ENCODE results near the gene CNTNAP2.

The CNTNAP2 gene

GRCh38 chr7:146548816-146549215, 432.2 kb downstream of the CNTNAP2 start:
- no peak for DNase-seq
- Histone ChIP-seq H2BK5ac (ENCODE audit: low read depth, low read length, poor library complexity) (no peak overlapping the region), H3K79me2 (ENCODE audit: control insufficient read depth, insufficient read depth, low read length, poor library complexity) (no peaks in the 10 kb centered on the region), H3K27me3 (ENCODE audit: insufficient read depth, low read length) (no peaks in the 10 kb centered on the region), H3K14ac (ENCODE audit: low read length) (no peak overlapping the region), H3K4me2 (ENCODE audit: low read length) (no peak overlapping the region), H4K8ac (ENCODE audit: low read depth, low read length) (no peak overlapping the region), H3K18ac (ENCODE audit: low read length) (no peak overlapping the region), H2AK5ac (ENCODE audit: low read length) (no peak overlapping the region), H3K4ac (ENCODE audit: low read depth, low read length) (no peak overlapping the region), H3K79me1 (ENCODE audit: low read length) (no peaks in the 10 kb centered on the region), H4K91ac (ENCODE audit: low read depth, low read length) (no peak overlapping the region), H3K27ac (ENCODE audit: low read depth, low read length) (no peak overlapping the region), H3K9me3 (ENCODE audit: insufficient read depth, low read depth, low read length) (no peaks in the 10 kb centered on the region), H2BK120ac (ENCODE audit: insufficient read depth, low read length, poor library complexity) (no peak overlapping the region), H2BK12ac (ENCODE audit: low read length) (no peak overlapping the region), H3K23ac (ENCODE audit: low read length) (no peak overlapping the region), H4K12ac (ENCODE audit: low read depth, low read length) (no peak overlapping the region), H3K4me1 (ENCODE audit: control insufficient read depth in 1 of 2, insufficient read depth in 2 of 2, low read length in 2 of 2) (no peaks in the 10 kb centered on the region), H3K36me3 (ENCODE audit: control insufficient read depth in 1 of 2, insufficient read depth in 2 of 2, low read length in 2 of 2) (no peaks in the 10 kb centered on the region), H2AFZ (ENCODE audit: insufficient read depth, low read length, poor library complexity) (no peak overlapping the region), H3K9ac (ENCODE audit: low read length) (no peak overlapping the region), H3K4me3 (ENCODE audit: low read depth, low read length) (no peak overlapping the region)
- WGBS (ENCODE audit: extremely low coverage, insufficient coverage, insufficient read length) = no CpG with 5 or more reads among the region's 1 CpG

GRCh38 chr7:146554556-146554955, 438.0 kb downstream of the CNTNAP2 start:
- H3K79me2 ChIP-seq (ENCODE audit: control insufficient read depth, insufficient read depth, low read length, poor library complexity) = no peaks in the 10 kb centered on the region
- WGBS (ENCODE audit: extremely low coverage, insufficient coverage, insufficient read length) = no CpG with 5 or more reads among the region's 6 CpGs
- no peak overlapping the region for H3K4me2 ChIP-seq (ENCODE audit: low read length)

GRCh38 chr7:146557971-146558469, 441.4 kb downstream of the CNTNAP2 start:
- no peaks in the 10 kb centered on the region for H3K79me1 ChIP-seq (ENCODE audit: low read length)
- H3K79me2 ChIP-seq (ENCODE audit: control insufficient read depth, insufficient read depth, low read length, poor library complexity) = no peaks in the 10 kb centered on the region
- no peaks in the 10 kb centered on the region for H3K4me1 ChIP-seq (ENCODE audit: control insufficient read depth in 1 of 2, insufficient read depth in 2 of 2, low read length in 2 of 2)
- WGBS (ENCODE audit: extremely low coverage, insufficient coverage, insufficient read length) = no CpG with 5 or more reads among the region's 4 CpGs
- H3K4me3 ChIP-seq (ENCODE audit: low read depth, low read length) = no peak overlapping the region
- no peak overlapping the region for H3K9ac ChIP-seq (ENCODE audit: low read length)
- no peak overlapping the region for H3K4ac ChIP-seq (ENCODE audit: low read depth, low read length)
- H2AFZ ChIP-seq (ENCODE audit: insufficient read depth, low read length, poor library complexity) = no peak overlapping the region
- no peaks in the 10 kb centered on the region for H3K9me3 ChIP-seq (ENCODE audit: insufficient read depth, low read depth, low read length)
- H4K8ac ChIP-seq (ENCODE audit: low read depth, low read length) = no peak overlapping the region
- H2BK120ac ChIP-seq (ENCODE audit: insufficient read depth, low read length, poor library complexity) = no peak overlapping the region
- no peaks in the 10 kb centered on the region for H3K27me3 ChIP-seq (ENCODE audit: insufficient read depth, low read length)
- H4K12ac ChIP-seq (ENCODE audit: low read depth, low read length) = no peak overlapping the region
- H2BK5ac ChIP-seq (ENCODE audit: low read depth, low read length, poor library complexity) = no peak overlapping the region
- H3K23ac ChIP-seq (ENCODE audit: low read length) = no peak overlapping the region
- no peak overlapping the region for H3K18ac ChIP-seq (ENCODE audit: low read length)
- H2BK12ac ChIP-seq (ENCODE audit: low read length) = no peak overlapping the region
- no peak overlapping the region for H4K91ac ChIP-seq (ENCODE audit: low read depth, low read length)
- H3K36me3 ChIP-seq (ENCODE audit: control insufficient read depth in 1 of 2, insufficient read depth in 2 of 2, low read length in 2 of 2) = no peaks in the 10 kb centered on the region
- H2AK5ac ChIP-seq (ENCODE audit: low read length) = no peak overlapping the region
- H3K14ac ChIP-seq (ENCODE audit: low read length) = no peak overlapping the region
- DNase-seq = no peak
- H3K4me2 ChIP-seq (ENCODE audit: low read length) = no peak overlapping the region
- no peak overlapping the region for H3K27ac ChIP-seq (ENCODE audit: low read depth, low read length)

More at GRCh38 chr7:146554556-146554955, 438.0 kb downstream of the CNTNAP2 start:
- H3K27ac ChIP-seq (ENCODE audit: low read depth, low read length) = no peak overlapping the region
- H2BK120ac ChIP-seq (ENCODE audit: insufficient read depth, low read length, poor library complexity) = no peak overlapping the region
- H4K8ac ChIP-seq (ENCODE audit: low read depth, low read length) = no peak overlapping the region
- no peak overlapping the region for H4K12ac ChIP-seq (ENCODE audit: low read depth, low read length)
- H3K36me3 ChIP-seq (ENCODE audit: control insufficient read depth in 1 of 2, insufficient read depth in 2 of 2, low read length in 2 of 2) = no peaks in the 10 kb centered on the region
- no peak overlapping the region for H2AFZ ChIP-seq (ENCODE audit: insufficient read depth, low read length, poor library complexity)
- no peak overlapping the region for H3K9ac ChIP-seq (ENCODE audit: low read length)
- no peak overlapping the region for H2BK12ac ChIP-seq (ENCODE audit: low read length)
- H3K18ac ChIP-seq (ENCODE audit: low read length) = no peak overlapping the region
- no peak overlapping the region for H3K23ac ChIP-seq (ENCODE audit: low read length)
- no peak overlapping the region for H3K14ac ChIP-seq (ENCODE audit: low read length)
- no peak overlapping the region for H2AK5ac ChIP-seq (ENCODE audit: low read length)
- no peaks in the 10 kb centered on the region for H3K9me3 ChIP-seq (ENCODE audit: insufficient read depth, low read depth, low read length)
- H3K4me3 ChIP-seq (ENCODE audit: low read depth, low read length) = no peak overlapping the region
- no peak overlapping the region for H4K91ac ChIP-seq (ENCODE audit: low read depth, low read length)
- no peak overlapping the region for H3K4ac ChIP-seq (ENCODE audit: low read depth, low read length)
- no peaks in the 10 kb centered on the region for H3K79me1 ChIP-seq (ENCODE audit: low read length)
- DNase-seq = no peak
- no peaks in the 10 kb centered on the region for H3K4me1 ChIP-seq (ENCODE audit: control insufficient read depth in 1 of 2, insufficient read depth in 2 of 2, low read length in 2 of 2)
- no peaks in the 10 kb centered on the region for H3K27me3 ChIP-seq (ENCODE audit: insufficient read depth, low read length)
- no peak overlapping the region for H2BK5ac ChIP-seq (ENCODE audit: low read depth, low read length, poor library complexity)

GRCh38 chr7:146565872-146566271, 449.3 kb downstream of the CNTNAP2 start:
- WGBS (ENCODE audit: extremely low coverage, insufficient coverage, insufficient read length) = no CpG with 5 or more reads among the region's 3 CpGs

More at GRCh38 chr7:146565872-146566271, 449.3 kb downstream of the CNTNAP2 start:
- no peaks in the 10 kb centered on the region for H3K36me3 ChIP-seq (ENCODE audit: control insufficient read depth in 1 of 2, insufficient read depth in 2 of 2, low read length in 2 of 2)
- H3K23ac ChIP-seq (ENCODE audit: low read length) = no peak overlapping the region
- H2AFZ ChIP-seq (ENCODE audit: insufficient read depth, low read length, poor library complexity) = no peak overlapping the region
- H3K79me1 ChIP-seq (ENCODE audit: low read length) = no peaks in the 10 kb centered on the region
- no peak overlapping the region for H3K4ac ChIP-seq (ENCODE audit: low read depth, low read length)
- no peak overlapping the region for H3K4me2 ChIP-seq (ENCODE audit: low read length)
- no peak overlapping the region for H2BK120ac ChIP-seq (ENCODE audit: insufficient read depth, low read length, poor library complexity)
- no peak overlapping the region for H4K91ac ChIP-seq (ENCODE audit: low read depth, low read length)
- no peak overlapping the region for H3K9ac ChIP-seq (ENCODE audit: low read length)
- H3K27me3 ChIP-seq (ENCODE audit: insufficient read depth, low read length) = no peaks in the 10 kb centered on the region
- no peak overlapping the region for H4K12ac ChIP-seq (ENCODE audit: low read depth, low read length)
- H2BK12ac ChIP-seq (ENCODE audit: low read length) = no peak overlapping the region
- H3K14ac ChIP-seq (ENCODE audit: low read length) = no peak overlapping the region
- H2AK5ac ChIP-seq (ENCODE audit: low read length) = no peak overlapping the region
- no peak overlapping the region for H3K4me3 ChIP-seq (ENCODE audit: low read depth, low read length)
- no peak overlapping the region for H3K27ac ChIP-seq (ENCODE audit: low read depth, low read length)
- no peaks in the 10 kb centered on the region for H3K9me3 ChIP-seq (ENCODE audit: insufficient read depth, low read depth, low read length)
- DNase-seq = no peak
- H3K4me1 ChIP-seq (ENCODE audit: control insufficient read depth in 1 of 2, insufficient read depth in 2 of 2, low read length in 2 of 2) = no peaks in the 10 kb centered on the region
- no peak overlapping the region for H2BK5ac ChIP-seq (ENCODE audit: low read depth, low read length, poor library complexity)
- no peaks in the 10 kb centered on the region for H3K79me2 ChIP-seq (ENCODE audit: control insufficient read depth, insufficient read depth, low read length, poor library complexity)
- no peak overlapping the region for H3K18ac ChIP-seq (ENCODE audit: low read length)
- H4K8ac ChIP-seq (ENCODE audit: low read depth, low read length) = no peak overlapping the region
